Aorta (tissue), 5 donors: ENCODE data around the gene RMND5A. TPM values are rescaled to one million over a fixed set of nuclear protein-coding genes. Genes with fewer than 3 reads are reported as not detected.

Source experiments
- ATAC-seq: fragments of 200-7000 bp; cut with Tn5 transposase; one replicate; pipeline ENCODE4 v1.9.1; 2022; ENCODE audit warnings: moderate library complexity; ENCODE audit not compliant: low FRiP score
- DNase-seq, 2 donors: peaks; one replicate each; pipeline ENCODE4 v3.0.0-alpha.2; 2020
- H3K27ac ChIP-seq, 2 donors: one replicate each; pipeline ENCODE4 v1.5.1; 2013; ENCODE audit warnings: low read length in 2 of 2, mild to moderate bottlenecking in 2 of 2, moderate library complexity in 2 of 2, control low read depth in 1 of 2, inconsistent platforms in 1 of 2, low read depth in 1 of 2
- H3K27me3 ChIP-seq, 2 donors: one replicate each; pipeline ENCODE4 v1.6.1; 2013; ENCODE audit warnings: control low read depth in 1 of 2, low read length in 1 of 2, mild to moderate bottlenecking in 1 of 2, moderate library complexity in 1 of 2; ENCODE audit not compliant: insufficient read depth in 2 of 2, control insufficient read depth in 1 of 2
- H3K36me3 ChIP-seq, 2 donors: one replicate each; pipeline ENCODE4 v1.6.1; 2013; ENCODE audit warnings: control low read depth in 1 of 2, low read length in 1 of 2, mild to moderate bottlenecking in 1 of 2; ENCODE audit not compliant: insufficient read depth in 2 of 2, control insufficient read depth in 1 of 2
- H3K4me1 ChIP-seq, 2 donors: one replicate each; pipeline ENCODE4 v1.6.1; 2013; ENCODE audit warnings: low read length in 2 of 2, control low read depth in 1 of 2, mild to moderate bottlenecking in 1 of 2, moderate library complexity in 1 of 2; ENCODE audit not compliant: insufficient read depth in 2 of 2, control insufficient read depth in 1 of 2
- H3K4me3 ChIP-seq, 2 donors: one replicate each; pipeline ENCODE4 v1.5.1; 2013; ENCODE audit warnings: low read length in 2 of 2, control low read depth in 1 of 2, mild to moderate bottlenecking in 1 of 2
- H3K9me3 ChIP-seq: one replicate; pipeline ENCODE4 v1.6.1; 2013; ENCODE audit warnings: mild to moderate bottlenecking, low read length; ENCODE audit not compliant: control insufficient read depth
- WGBS, 2 donors: extraction: QIAGEN DNeasy Blood & Tissue Kit; methylation state at CpG; one replicate each; pipeline ENCODE4 v1.1.7; 2013; 5-methylcytosine and 5-hydroxymethylcytosine counted together
- intact Hi-C, 2 donors: fragments of 100-400 bp; cut with DNase I; formaldehyde crosslinking; loops; one replicate each; pipeline versions ENCODE4 v1.14.2 to v1.15.0; 2022
- polyA plus RNA-seq, 2 donors: library from polyadenylated mRNA; stranded (reverse); fragments of 200-250 nt; gene quantifications; one replicate each; pipeline ENCODE4 v1.2.3, GENCODE V29; 2013
- total RNA-seq, 2 donors: library from RNA; stranded (reverse); fragmentation: NEBNext Ultra II Directional; extraction: Animal tissue kit (Norgen Biotek cat#: 25700); gene quantifications; one replicate each; pipeline ENCODE4 v1.2.1, GENCODE V29; 2021
- donor health status: healthy with polysubstance abuse.
- donor health status: Bipolar disorder and iron deficiency.
- donor health status: DM: no; HTN: no; CAD: no.
- donor health status: DM: no; HTN: no; CAD: no.
- donor health status: DM: yes; HTN: yes; CAD: no.

RMND5A gene
- total and polyA plus RNA-seq, 4 donors, result 7.7 to 27.2 (median 17.3) TPM

DNA sequence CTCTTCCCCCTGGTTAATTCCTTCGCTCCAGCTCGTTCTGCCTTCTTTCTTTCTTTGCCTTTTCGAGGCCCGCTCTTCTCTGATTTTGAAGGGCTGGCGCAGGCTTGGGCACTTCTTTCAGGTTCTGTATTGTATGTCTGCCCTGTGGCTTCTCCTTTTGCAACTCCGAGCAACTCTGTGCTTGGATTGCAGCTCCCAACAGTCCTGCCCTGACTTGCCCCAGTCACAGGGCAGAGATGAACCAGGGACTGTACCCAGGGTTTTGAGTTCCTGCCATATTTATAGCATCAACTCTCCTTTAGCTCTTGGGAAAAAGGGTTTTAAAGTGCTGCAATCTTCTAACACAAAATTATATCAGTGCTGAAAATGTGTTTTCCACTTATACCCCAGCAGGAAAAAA is 101.8 kb downstream of the RMND5A start:
- no peak for DNase-seq
- Histone ChIP-seq H3K4me3 (no peak overlapping the region), H3K27ac (no peak overlapping the region), H3K4me1 (no peaks in the 10 kb centered on the region), H3K9me3 (peaks cover 5% of the 10 kb centered on the region), H3K27me3 (no peaks in the 10 kb centered on the region), H3K36me3 (no peaks in the 10 kb centered on the region)
- ATAC-seq, result no peak
- whole genome bisulfite sequencing, 2 donors, result 92% methylated on average over 6 of the region's 6 CpGs
- intact Hi-C loops, result no loop called here

DNA sequence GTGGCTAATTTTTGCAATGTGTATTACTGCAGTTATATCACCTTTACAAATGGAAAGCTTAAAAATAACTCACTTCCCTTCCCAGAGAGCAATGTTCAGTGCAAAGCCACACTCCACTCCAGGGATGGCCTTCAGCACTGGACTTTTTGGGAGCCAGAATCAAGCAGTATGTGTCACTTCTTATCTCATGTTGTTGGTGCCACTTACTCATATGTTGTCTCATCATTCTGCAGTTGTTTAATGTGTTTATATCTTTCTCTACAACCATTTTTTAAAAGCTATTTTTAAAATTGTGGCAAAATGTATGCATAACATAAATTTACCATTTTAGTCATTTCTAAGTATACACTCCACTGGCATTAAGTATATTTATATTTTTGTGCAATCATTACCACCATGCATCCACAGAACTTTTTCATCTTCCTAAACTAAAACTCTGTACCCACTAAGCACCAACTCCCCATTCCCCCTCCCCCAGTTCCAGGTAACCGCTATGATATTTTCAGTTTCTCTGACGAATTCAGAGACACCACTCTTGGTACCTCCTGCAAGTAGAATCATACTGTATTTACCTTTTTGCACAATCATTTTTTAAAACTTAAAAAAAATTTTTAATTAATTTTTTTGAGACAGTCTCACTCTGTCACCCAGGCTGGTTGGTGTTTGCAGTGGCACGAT is 102.7 kb downstream of the RMND5A start:
- DNase-seq, result no peak
- H3K4me1 ChIP-seq, result no peaks in the 10 kb centered on the region
- WGBS, 2 donors, result 82 to 97% methylated on average over 3 of the region's 3 CpGs

DNA sequence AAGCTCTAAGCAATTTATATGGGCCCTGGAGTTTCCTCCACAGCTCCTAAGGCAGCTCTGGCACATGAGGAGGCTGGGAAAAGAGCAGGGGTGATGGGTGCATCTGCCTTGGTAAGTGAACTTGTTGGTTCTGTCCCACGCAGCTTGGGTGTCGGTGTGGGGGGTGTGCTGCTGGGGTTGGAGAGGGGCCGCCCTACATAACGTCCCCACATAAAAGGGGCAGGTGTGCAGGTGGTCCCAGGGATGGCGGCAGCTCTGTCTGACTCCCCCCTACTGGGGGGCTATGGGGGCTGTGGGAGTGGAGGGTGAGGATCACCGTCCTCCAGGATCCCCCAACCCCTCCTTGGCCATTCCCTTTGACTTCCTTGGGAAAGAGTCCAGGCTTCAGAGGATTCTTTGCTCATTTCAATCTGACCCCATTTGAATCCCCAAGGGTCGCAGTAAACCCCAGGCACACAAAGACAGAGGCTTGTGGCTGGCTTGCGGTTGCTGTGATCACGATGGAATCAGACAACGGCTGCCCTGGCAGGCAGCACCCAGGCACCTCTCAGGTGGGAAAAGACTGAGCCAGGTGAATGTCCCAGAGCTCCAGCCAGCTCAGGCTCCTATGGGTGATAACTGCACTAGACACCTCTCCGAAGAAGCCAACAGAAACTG is 105.1 kb downstream of the RMND5A start:
- DNase-seq (no peak), ATAC-seq (no peak)
- intact Hi-C loops, result no loop called here
- Histone ChIP-seq H3K9me3 (peaks cover 5% of the 10 kb centered on the region), H3K27me3 (no peaks in the 10 kb centered on the region), H3K27ac (no peak overlapping the region), H3K4me1 (no peaks in the 10 kb centered on the region), H3K4me3 (no peak overlapping the region), H3K36me3 (no peaks in the 10 kb centered on the region)
- WGBS, 2 donors, result 89 to 90% methylated on average over 11 of the region's 11 CpGs

More for the DNA sequence above, 102.7 kb downstream of the RMND5A start:
- Histone ChIP-seq H3K9me3 (peaks cover 5% of the 10 kb centered on the region), H3K27ac (no peak overlapping the region), H3K27me3 (no peaks in the 10 kb centered on the region), H3K4me3 (no peak overlapping the region), H3K36me3 (no peaks in the 10 kb centered on the region)
- intact Hi-C loops, result no loop called here
- ATAC-seq, result no peak

DNA sequence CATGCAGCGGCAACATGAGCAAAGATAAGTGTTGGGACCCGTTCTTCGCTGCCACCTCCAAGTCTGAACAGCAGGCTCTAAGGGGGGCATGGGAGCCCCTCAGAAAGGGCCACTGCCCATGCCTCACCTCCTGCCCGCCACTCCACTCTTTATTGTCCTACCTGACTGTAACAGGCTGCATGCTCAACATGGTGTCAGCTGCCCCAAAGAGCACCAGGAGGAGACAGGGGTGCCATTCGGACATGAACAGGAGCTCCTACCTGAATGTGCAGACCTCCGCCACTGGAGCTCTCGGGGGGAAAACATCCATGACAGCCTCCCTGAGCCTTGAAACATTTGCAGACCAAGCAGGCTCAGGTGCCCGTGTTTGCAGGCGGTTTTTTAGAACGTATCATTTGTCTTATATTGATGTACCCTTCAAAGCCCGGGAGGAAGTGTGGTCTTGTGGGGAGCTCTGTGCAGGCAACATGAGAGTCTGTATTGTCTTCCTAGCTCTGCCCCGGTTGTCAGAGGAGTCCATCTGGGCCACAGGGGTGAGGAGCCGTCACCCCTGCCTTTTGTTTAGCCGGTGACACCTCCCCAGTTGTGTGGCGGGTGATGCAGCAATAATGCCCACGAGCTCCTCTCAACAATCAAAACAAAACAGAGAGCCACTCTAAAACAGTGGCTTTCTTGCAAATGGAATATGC is 105.7 kb downstream of the RMND5A start:
- H3K9me3 ChIP-seq, result peaks cover 5% of the 10 kb centered on the region
- H3K4me3 ChIP-seq, result no peak overlapping the region
- no peak overlapping the region for H3K27ac ChIP-seq
- H3K36me3 ChIP-seq, result no peaks in the 10 kb centered on the region
- no peaks in the 10 kb centered on the region for H3K4me1 ChIP-seq
- DNase-seq (no peak), ATAC-seq (no peak)
- H3K27me3 ChIP-seq, result no peaks in the 10 kb centered on the region
- intact Hi-C loops, result no loop called here
- 73 to 74% methylated on average over 16 of the region's 16 CpGs for WGBS, 2 donors

DNA sequence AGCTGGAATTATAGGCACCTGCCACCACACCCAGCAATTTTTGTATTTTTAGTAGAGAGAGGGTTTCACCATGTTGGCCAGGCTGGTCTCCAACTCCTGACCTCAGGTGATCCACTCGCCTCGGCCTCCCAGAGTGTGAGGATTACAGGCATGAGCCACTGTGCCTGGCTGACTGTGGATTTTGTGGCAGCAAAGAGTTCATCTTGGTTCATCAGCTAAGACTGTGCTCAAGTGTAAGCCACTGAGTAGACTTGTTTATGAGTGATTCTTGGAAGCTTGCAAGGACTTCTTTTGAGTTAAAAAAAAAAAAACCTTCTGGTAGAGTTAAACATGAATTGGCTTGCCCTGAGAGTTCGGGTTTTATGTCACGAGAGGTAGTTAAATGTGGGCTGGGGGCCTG is 106.9 kb downstream of the RMND5A start:
- H3K27me3 ChIP-seq, result no peaks in the 10 kb centered on the region
- H3K4me1 ChIP-seq, result no peaks in the 10 kb centered on the region
- H3K9me3 ChIP-seq, result peaks cover 2% of the 10 kb centered on the region
- ATAC-seq, result no peak
- no peaks in the 10 kb centered on the region for H3K36me3 ChIP-seq
- 90 to 94% methylated on average over 4 of the region's 4 CpGs for WGBS, 2 donors
- H3K4me3 ChIP-seq, result no peak overlapping the region
- intact Hi-C loops, result no loop called here
- no peak overlapping the region for H3K27ac ChIP-seq
- no peak for DNase-seq

Other genes with a start within 250 kb of the RMND5A start
- gene CHMP3, start 156.8 kb upstream of the RMND5A start, total RNA-seq, result 100 to 1,000 TPM; 137 to 154 TPM
- gene CHMP3, start 156.8 kb upstream of the RMND5A start, polyA plus RNA-seq, result 100 to 1,000 TPM in 1 of 2 donors, 10 to 100 TPM in 1; 92.7 to 202 TPM
- 10 to 100 TPM; 30.5 to 31.0 TPM for gene RNF103, start 96.4 kb upstream of the RMND5A start, total RNA-seq
- gene RNF103, start 96.4 kb upstream of the RMND5A start, polyA plus RNA-seq, result 10 to 100 TPM; 11.4 to 26.1 TPM
- 1 to 10 TPM; 2.9 to 3.9 TPM for gene CD8A, start 70.6 kb downstream of the RMND5A start, total RNA-seq
- gene CD8A, start 70.6 kb downstream of the RMND5A start, polyA plus RNA-seq, result 1 to 10 TPM; 1.5 to 3.4 TPM
- 1 to 10 TPM; 1.2 to 1.9 TPM for gene CD8B, start 141.6 kb downstream of the RMND5A start, total RNA-seq
- 1 to 10 TPM in 1 of 2 donors, not detected in 1; 3.0 TPM for gene CD8B, start 141.6 kb downstream of the RMND5A start, polyA plus RNA-seq
- 1 to 10 TPM in 1 of 2 donors, under 1 TPM in 1; 0.75 to 3.1 TPM for gene RGPD1, start 221.8 kb downstream of the RMND5A start, total RNA-seq
- gene RGPD1, start 221.8 kb downstream of the RMND5A start, polyA plus RNA-seq, result 1 to 10 TPM in 1 of 2 donors, not detected in 1; 3.6 TPM